ENCODE measurements around the gene CT45A3. TPM values are rescaled to one million over a fixed set of nuclear protein-coding genes. Genes with fewer than 3 reads are reported as not detected.
"Not testable (repeated sequence)": the region's sequence is repeated elsewhere in the genome, so short reads cannot be mapped to it uniquely, and the experiment has no call there.

CT45A3 gene
- polyA plus RNA-seq (2012; rRNA removed), result not detected in 2 replicates
- polyA plus RNA-seq (2012; cell fraction: cytosol; rRNA removed), result not detected in 2 replicates
- not detected in 2 replicates for polyA plus RNA-seq (2012; cell fraction: nucleus; rRNA removed)

GRCh38 chrX:135768091-135768490, at the start of gene CT45A3:
CT45A3 (minus strand) TSS chrX:135768191; CDS start chrX:135764444, 3,747 bp downstream.
- POLR2A ChIA-PET; H2AFZ ChIP-seq (ENCODE audit: low read depth): not testable (repeated sequence)

GRCh38 chrX:135802687-135803086, 34.7 kb upstream of the CT45A3 start, which contains the start of gene CT45A6:
CT45A6 (minus strand) TSS chrX:135802787; CDS start chrX:135798993, 3,794 bp downstream.
- H3K4me3 ChIP-seq (ENCODE audit: low read depth in 2 of 2, low read length in 1 of 2); H3K9me2 ChIP-seq; H4K20me1 ChIP-seq (ENCODE audit: insufficient read depth); H3K9ac ChIP-seq; H3K27me3 ChIP-seq (ENCODE audit: insufficient read depth); CTCF ChIA-PET; H3K36me3 ChIP-seq (replicated peaks in 1 of 2; ENCODE audit: control insufficient read depth in 1 of 2, insufficient read depth in 2 of 2, low read length in 1 of 2); H3K79me2 ChIP-seq (ENCODE audit: insufficient read depth); H3K4me2 ChIP-seq; H3F3A ChIP-seq (replicated peaks; ENCODE audit: insufficient read depth); H3K4me1 ChIP-seq (ENCODE audit: control insufficient read depth in 1 of 2, insufficient read depth in 2 of 2, low read depth in 1 of 2, low read length in 1 of 2); H3K27ac ChIP-seq (ENCODE audit: low read depth in 2 of 2, low read length in 1 of 2); H2AFZ ChIP-seq (ENCODE audit: low read depth); DNase-seq; H3K9me3 ChIP-seq; POLR2A ChIA-PET: not testable (repeated sequence)
- no CpG with 5 or more reads among the region's 16 CpGs for WGBS (ENCODE audit: low lambda C conversion rate)

More at GRCh38 chrX:135768091-135768490, at the start of gene CT45A3:
- H3K36me3 ChIP-seq (replicated peaks in 1 of 2; ENCODE audit: control insufficient read depth in 1 of 2, insufficient read depth in 2 of 2, low read length in 1 of 2); CTCF ChIA-PET; H3K9me2 ChIP-seq; H3K27ac ChIP-seq (ENCODE audit: low read depth in 2 of 2, low read length in 1 of 2); H3K9me3 ChIP-seq; H4K20me1 ChIP-seq (ENCODE audit: insufficient read depth); H3K4me1 ChIP-seq (ENCODE audit: control insufficient read depth in 1 of 2, insufficient read depth in 2 of 2, low read depth in 1 of 2, low read length in 1 of 2); H3K9ac ChIP-seq; H3K4me3 ChIP-seq (ENCODE audit: low read depth in 2 of 2, low read length in 1 of 2); H3K27me3 ChIP-seq (ENCODE audit: insufficient read depth); H3F3A ChIP-seq (replicated peaks; ENCODE audit: insufficient read depth); DNase-seq; H3K4me2 ChIP-seq; H3K79me2 ChIP-seq (ENCODE audit: insufficient read depth): not testable (repeated sequence)
- WGBS (ENCODE audit: low lambda C conversion rate), result no CpG with 5 or more reads among the region's 17 CpGs

- H3K4me3 ChIP-seq (ENCODE audit: low read depth in 2 of 2, low read length in 1 of 2); POLR2A ChIA-PET; H3K27ac ChIP-seq (ENCODE audit: low read depth in 2 of 2, low read length in 1 of 2); DNase-seq; H3K9ac ChIP-seq; H3K36me3 ChIP-seq (replicated peaks in 1 of 2; ENCODE audit: control insufficient read depth in 1 of 2, insufficient read depth in 2 of 2, low read length in 1 of 2); H3K9me2 ChIP-seq; H3K9me3 ChIP-seq; H3K4me2 ChIP-seq; H3K4me1 ChIP-seq (ENCODE audit: control insufficient read depth in 1 of 2, insufficient read depth in 2 of 2, low read depth in 1 of 2, low read length in 1 of 2); H3K79me2 ChIP-seq (ENCODE audit: insufficient read depth); CTCF ChIA-PET; H3F3A ChIP-seq (replicated peaks; ENCODE audit: insufficient read depth); H3K27me3 ChIP-seq (ENCODE audit: insufficient read depth); H2AFZ ChIP-seq (ENCODE audit: low read depth); H4K20me1 ChIP-seq (ENCODE audit: insufficient read depth): not testable (repeated sequence)
- no CpG with 5 or more reads among the region's 16 CpGs for WGBS (ENCODE audit: low lambda C conversion rate)
Measured at GRCh38 chrX:135785403-135785802, 17.4 kb upstream of the CT45A3 start, which contains the start of gene CT45A5. CT45A5 (minus strand) TSS chrX:135785503; CDS start chrX:135781729, 3,774 bp downstream.

DNA sequence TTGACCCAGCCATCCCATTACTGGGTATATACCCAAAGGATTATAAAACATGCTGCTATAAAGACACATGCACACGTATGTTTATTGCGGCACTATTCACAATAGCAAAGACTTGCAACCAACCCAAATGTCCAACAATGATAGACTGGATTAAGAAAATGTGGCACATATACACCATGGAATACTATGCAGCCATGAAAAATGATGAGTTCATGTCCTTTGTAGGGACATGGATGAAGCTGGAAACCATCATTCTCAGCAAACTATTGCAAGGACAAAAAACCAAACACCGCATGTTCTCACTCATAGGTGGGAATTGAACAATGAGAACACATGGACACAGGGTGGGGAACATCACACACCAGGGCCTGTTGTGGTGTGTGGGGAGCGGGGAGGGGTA, 23.3 kb downstream of the CT45A3 start:
- H3K4me2 ChIP-seq; H3F3A ChIP-seq (replicated peaks; ENCODE audit: insufficient read depth); H3K9me3 ChIP-seq; H3K79me2 ChIP-seq (ENCODE audit: insufficient read depth); H3K27ac ChIP-seq (ENCODE audit: low read depth in 2 of 2, low read length in 1 of 2); H4K20me1 ChIP-seq (ENCODE audit: insufficient read depth); H3K4me1 ChIP-seq (ENCODE audit: control insufficient read depth in 1 of 2, insufficient read depth in 2 of 2, low read depth in 1 of 2, low read length in 1 of 2); POLR2A ChIA-PET; H3K27me3 ChIP-seq (ENCODE audit: insufficient read depth); H2AFZ ChIP-seq (ENCODE audit: low read depth); H3K4me3 ChIP-seq (ENCODE audit: low read depth in 2 of 2, low read length in 1 of 2); H3K9ac ChIP-seq; DNase-seq; CTCF ChIA-PET; H3K9me2 ChIP-seq; H3K36me3 ChIP-seq (replicated peaks in 1 of 2; ENCODE audit: control insufficient read depth in 1 of 2, insufficient read depth in 2 of 2, low read length in 1 of 2): not testable (repeated sequence)
- WGBS (ENCODE audit: low lambda C conversion rate), result 34% methylated on average over 4 of the region's 4 CpGs

Measured in SK-N-SH (cell line).